ENCODE data around the gene TOP3A.

Gene TOP3A

DNA sequence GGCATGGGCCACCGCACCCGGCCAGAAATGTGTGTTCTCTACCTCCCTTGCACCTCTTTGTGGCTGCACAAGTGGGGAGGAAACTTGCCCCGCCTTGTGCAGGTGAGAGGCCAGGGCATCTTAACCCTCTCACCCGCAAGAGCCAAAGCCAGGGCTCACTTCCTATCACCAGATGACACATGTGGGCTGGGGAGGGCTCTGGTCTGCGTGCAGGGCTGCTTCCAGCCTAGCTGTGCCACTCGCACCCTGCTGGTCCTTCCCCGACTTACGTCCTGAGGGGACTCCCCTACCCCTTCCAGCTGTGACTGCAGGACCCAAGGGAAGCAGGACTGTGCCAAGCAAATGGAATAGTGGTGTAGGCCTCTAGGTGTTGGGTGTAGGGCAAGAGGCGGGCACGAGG lies 47.4 kb downstream of the TOP3A start:
- H3K9me2 ChIP-seq (replicated peaks; ENCODE audit: control insufficient read depth, low read length) = no peaks in the 10 kb centered on the region
- H3K79me2 ChIP-seq (ENCODE audit: control insufficient read depth, low read length) = no peaks in the 10 kb centered on the region
- peaks cover 2% of the 10 kb centered on the region; the same call in 1 of the 2 replicates for H3K36me3 ChIP-seq (ENCODE audit: control insufficient read depth, low read length)
- H3K9me3 ChIP-seq (ENCODE audit: control insufficient read depth, insufficient read depth, low read length) = no peaks in the 10 kb centered on the region
- H3K4me1 ChIP-seq (ENCODE audit: control insufficient read depth, low read length) = no peaks in the 10 kb centered on the region
- no peak overlapping the region for H3K4me3 ChIP-seq (ENCODE audit: low read length)
- TF ChIP-seq EZH2phosphoT487 (IDR thresholded peaks at IDR 0.05; ENCODE audit: borderline replicate concordance, low read length) = no peak
- TF ChIP-seq, protein P1, sequence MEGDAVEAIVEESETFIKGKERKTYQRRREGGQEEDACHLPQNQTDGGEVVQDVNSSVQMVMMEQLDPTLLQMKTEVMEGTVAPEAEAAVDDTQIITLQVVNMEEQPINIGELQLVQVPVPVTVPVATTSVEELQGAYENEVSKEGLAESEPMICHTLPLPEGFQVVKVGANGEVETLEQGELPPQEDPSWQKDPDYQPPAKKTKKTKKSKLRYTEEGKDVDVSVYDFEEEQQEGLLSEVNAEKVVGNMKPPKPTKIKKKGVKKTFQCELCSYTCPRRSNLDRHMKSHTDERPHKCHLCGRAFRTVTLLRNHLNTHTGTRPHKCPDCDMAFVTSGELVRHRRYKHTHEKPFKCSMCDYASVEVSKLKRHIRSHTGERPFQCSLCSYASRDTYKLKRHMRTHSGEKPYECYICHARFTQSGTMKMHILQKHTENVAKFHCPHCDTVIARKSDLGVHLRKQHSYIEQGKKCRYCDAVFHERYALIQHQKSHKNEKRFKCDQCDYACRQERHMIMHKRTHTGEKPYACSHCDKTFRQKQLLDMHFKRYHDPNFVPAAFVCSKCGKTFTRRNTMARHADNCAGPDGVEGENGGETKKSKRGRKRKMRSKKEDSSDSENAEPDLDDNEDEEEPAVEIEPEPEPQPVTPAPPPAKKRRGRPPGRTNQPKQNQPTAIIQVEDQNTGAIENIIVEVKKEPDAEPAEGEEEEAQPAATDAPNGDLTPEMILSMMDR (IDR thresholded peaks at IDR 0.05; ENCODE audit: low read depth, low read length, poor library complexity, severe bottlenecking) = no peak
- H4K20me1 ChIP-seq (ENCODE audit: control insufficient read depth, insufficient read depth, low read depth, low read length) = no peaks in the 10 kb centered on the region
- H3F3A ChIP-seq (ENCODE audit: control insufficient read depth, insufficient read depth) = no peaks in the 10 kb centered on the region; the same call in 1 of the 2 replicates
- H3K27me3 ChIP-seq (ENCODE audit: control insufficient read depth, low read length) = no peaks in the 10 kb centered on the region
- no peak overlapping the region for H3K4me2 ChIP-seq (ENCODE audit: low read length)
- H3K27ac ChIP-seq (ENCODE audit: low read depth, low read length) = no peak overlapping the region

DNA sequence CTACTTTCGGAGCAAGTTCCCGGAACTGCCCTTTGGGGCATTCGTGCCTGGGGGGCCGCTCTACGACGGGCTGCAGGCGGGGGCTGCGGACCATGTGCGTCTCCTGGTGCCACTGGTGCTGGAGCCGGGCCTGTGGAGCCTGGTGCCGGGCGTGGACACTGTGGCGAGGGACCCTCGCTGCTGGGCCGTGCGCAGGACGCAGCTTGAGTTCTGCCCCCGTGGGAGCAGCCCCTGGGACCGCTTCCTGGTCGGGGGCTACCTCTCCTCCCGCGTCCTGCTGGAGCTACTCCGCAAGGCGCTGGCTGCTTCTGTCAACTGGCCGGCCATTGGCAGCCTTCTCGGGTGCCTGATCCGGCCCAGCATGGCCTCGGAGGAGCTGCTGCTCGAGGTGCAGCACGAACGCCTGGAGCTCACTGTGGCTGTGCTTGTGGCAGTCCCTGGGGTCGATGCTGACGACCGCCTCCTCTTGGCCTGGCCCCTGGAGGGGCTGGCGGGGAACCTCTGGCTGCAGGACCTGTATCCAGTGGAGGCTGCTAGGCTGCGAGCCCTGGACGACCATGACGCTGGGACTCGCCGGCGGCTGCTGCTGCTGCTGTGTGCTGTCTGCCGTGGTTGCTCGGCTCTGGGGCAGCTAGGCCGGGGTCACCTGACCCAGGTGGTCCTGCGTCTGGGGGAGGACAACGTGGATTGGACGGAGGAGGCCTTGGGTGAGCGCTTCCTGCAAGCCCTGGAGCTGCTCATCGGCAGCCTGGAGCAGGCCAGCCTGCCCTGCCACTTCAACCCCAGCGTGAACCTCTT lies 50.7 kb downstream of the TOP3A start:
- Histone ChIP-seq H3K9me3 (ENCODE audit: control insufficient read depth, insufficient read depth, low read length) (no peaks in the 10 kb centered on the region), H3K27me3 (ENCODE audit: control insufficient read depth, low read length) (no peaks in the 10 kb centered on the region), H3K4me1 (ENCODE audit: control insufficient read depth, low read length) (peaks cover 20% of the 10 kb centered on the region), H3K79me2 (ENCODE audit: control insufficient read depth, low read length) (peaks cover 5% of the 10 kb centered on the region; the same call in 1 of the 2 replicates), H3F3A (ENCODE audit: control insufficient read depth, insufficient read depth) (no peaks in the 10 kb centered on the region), H3K27ac (ENCODE audit: low read depth, low read length) (no peak overlapping the region), H3K4me2 (ENCODE audit: low read length) (no peak overlapping the region), H3K36me3 (ENCODE audit: control insufficient read depth, low read length) (no peaks in the 10 kb centered on the region), H4K20me1 (ENCODE audit: control insufficient read depth, insufficient read depth, low read depth, low read length) (no peaks in the 10 kb centered on the region), H3K9me2 (replicated peaks; ENCODE audit: control insufficient read depth, low read length) (no peaks in the 10 kb centered on the region), H3K4me3 (ENCODE audit: low read length) (no peak overlapping the region)
- TF ChIP-seq EZH2phosphoT487 (IDR thresholded peaks at IDR 0.05; ENCODE audit: borderline replicate concordance, low read length) = no peak
- TF ChIP-seq, protein P1 (IDR thresholded peaks at IDR 0.05; ENCODE audit: low read depth, low read length, poor library complexity, severe bottlenecking) = no peak

DNA sequence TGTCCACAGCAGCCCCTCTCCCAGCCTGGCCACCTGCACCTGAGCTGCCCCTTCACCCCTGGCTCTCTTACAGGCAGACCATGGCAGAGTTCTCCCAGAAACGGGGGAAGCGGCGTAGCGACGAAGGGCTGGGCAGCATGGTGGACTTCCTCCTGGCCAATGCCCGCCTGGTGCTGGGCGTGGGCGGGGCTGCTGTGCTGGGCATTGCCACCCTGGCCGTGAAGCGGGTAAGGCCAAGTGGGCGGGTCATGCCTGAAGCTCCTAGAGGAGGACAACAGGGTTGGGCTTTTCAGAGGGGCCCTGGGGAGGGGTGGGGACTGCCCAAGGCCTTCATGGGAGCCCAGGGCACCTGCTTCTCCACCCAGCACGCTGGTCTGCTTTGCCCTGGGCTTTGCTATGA lies 52.2 kb downstream of the TOP3A start:
- H4K20me1 ChIP-seq (ENCODE audit: control insufficient read depth, insufficient read depth, low read depth, low read length) = no peaks in the 10 kb centered on the region
- no peaks in the 10 kb centered on the region for H3K36me3 ChIP-seq (ENCODE audit: control insufficient read depth, low read length)
- H3K27me3 ChIP-seq (ENCODE audit: control insufficient read depth, low read length) = no peaks in the 10 kb centered on the region
- H3K79me2 ChIP-seq (ENCODE audit: control insufficient read depth, low read length) = peaks cover 13% of the 10 kb centered on the region
- no peak overlapping the region for H3K4me2 ChIP-seq (ENCODE audit: low read length)
- no peaks in the 10 kb centered on the region for H3F3A ChIP-seq (ENCODE audit: control insufficient read depth, insufficient read depth)
- no peak overlapping the region for H3K27ac ChIP-seq (ENCODE audit: low read depth, low read length)
- no peak for TF ChIP-seq EZH2phosphoT487 (IDR thresholded peaks at IDR 0.05; ENCODE audit: borderline replicate concordance, low read length)
- TF ChIP-seq, protein P1 (IDR thresholded peaks at IDR 0.05; ENCODE audit: low read depth, low read length, poor library complexity, severe bottlenecking) = no peak
- H3K4me1 ChIP-seq (ENCODE audit: control insufficient read depth, low read length) = peaks cover 26% of the 10 kb centered on the region
- H3K9me2 ChIP-seq (replicated peaks; ENCODE audit: control insufficient read depth, low read length) = no peaks in the 10 kb centered on the region
- no peaks in the 10 kb centered on the region for H3K9me3 ChIP-seq (ENCODE audit: control insufficient read depth, insufficient read depth, low read length)
- no peak overlapping the region for H3K4me3 ChIP-seq (ENCODE audit: low read length)
